A673 (cell line): ENCODE results near the gene ZNF496. TPM values are rescaled to one million over a fixed set of nuclear protein-coding genes. Genes with fewer than 3 reads are reported as not detected.

Source experiments
- BruUV-seq: library from RNA; stranded (reverse); fragments of 400-500 nt; replicated peaks from 2 replicates; lab custom pipeline; 2021; lab: Mats Ljungman, UMichigan
- CTCF ChIA-PET: fragments of 300-600 bp; sonication (Branson Sonifier 250); formaldehyde crosslinking; loops from one replicate; lab custom pipeline; 2022; ENCODE audit warnings: antibody characterized with exemption; lab: Charles Lee
- POLR2A ChIA-PET: fragments of 300-600 bp; sonication (Branson Sonifier 250); formaldehyde crosslinking; loops from one replicate; lab custom pipeline; 2022; ENCODE audit warnings: antibody characterized with exemption; ENCODE audit not compliant: low non-redundant PET; lab: Charles Lee
- DNase-seq: peaks from one replicate; pipeline ENCODE4 v3.0.0-alpha.2; 2015; ENCODE audit warnings: low spot score
- H3K27ac ChIP-seq: fragments of 200-600 bp; sonication (generic); 2 replicates; pipeline ENCODE4 v1.5.1; 2016; ENCODE audit warnings: mixed run types, low read depth, mild to moderate bottlenecking, mixed read lengths, antibody characterized with exemption, low read length; ENCODE audit not compliant: poor library complexity, severe bottlenecking
- H3K27me3 ChIP-seq: fragments of 200-600 bp; sonication (generic); replicated peaks from 2 replicates; pipeline ENCODE4 v1.6.1; 2017; ENCODE audit warnings: mixed run types, low read depth, mild to moderate bottlenecking, mixed read lengths, antibody characterized with exemption, low read length; ENCODE audit not compliant: insufficient read depth, poor library complexity
- H3K36me3 ChIP-seq: fragments of 200-600 bp; sonication (generic); 2 replicates; pipeline ENCODE4 v1.6.1; 2016; ENCODE audit warnings: mixed run types, mild to moderate bottlenecking, mixed read lengths, antibody characterized with exemption, low read length; ENCODE audit not compliant: insufficient read depth, poor library complexity, severe bottlenecking
- H3K4me1 ChIP-seq: fragments of 200-600 bp; sonication (generic); 2 replicates; pipeline ENCODE4 v1.6.1; 2017; ENCODE audit warnings: mixed run types, mild to moderate bottlenecking, mixed read lengths, antibody characterized with exemption, low read length; ENCODE audit not compliant: insufficient read depth, poor library complexity, severe bottlenecking
- H3K4me3 ChIP-seq: fragments of 200-600 bp; sonication (generic); 2 replicates; pipeline ENCODE4 v1.5.1; 2016; ENCODE audit warnings: low read depth, mixed run types, mild to moderate bottlenecking, mixed read lengths, low read length; ENCODE audit not compliant: poor library complexity, severe bottlenecking
- H3K9me3 ChIP-seq: fragments of 200-600 bp; sonication (generic); 2 replicates; pipeline ENCODE4 v1.6.1; 2016; ENCODE audit warnings: mixed run types, low read depth, mild to moderate bottlenecking, mixed read lengths, antibody characterized with exemption, low read length; ENCODE audit not compliant: poor library complexity, severe bottlenecking
- EZH2 ChIP-seq: fragments of 200-600 bp; sonication (generic); IDR thresholded peaks from 2 replicates; pipeline ENCODE4 v1.6.1; 2017; ENCODE audit warnings: borderline replicate concordance, low read depth, mild to moderate bottlenecking, mixed read lengths, antibody characterized with exemption, low read length; ENCODE audit not compliant: poor library complexity, severe bottlenecking
- intact Hi-C: fragments of 100-400 bp; cut with micrococcal nuclease; formaldehyde crosslinking; loops from one replicate; pipeline ENCODE4 v1.10.0; 2022; ENCODE audit not compliant: unreplicated experiment
- total RNA-seq: library from RNA; stranded (reverse); gene quantifications from 2 replicates; pipeline ENCODE4 v1.2.3, GENCODE V29; 2021
- TF ChIP-seq, protein P1 (sequence below): fragments of 300-800, 200-600 bp; sonication (generic); conservative IDR thresholded peaks from 2 replicates; pipeline ENCODE4 v1.5.1; 2017; ENCODE audit warnings: low read depth, mild to moderate bottlenecking, antibody characterized with exemption, low read length, moderate library complexity, mixed read lengths

The ZNF496 gene
- total RNA-seq, 1 experiment from 2014 or later, result 30.2 TPM

DNA sequence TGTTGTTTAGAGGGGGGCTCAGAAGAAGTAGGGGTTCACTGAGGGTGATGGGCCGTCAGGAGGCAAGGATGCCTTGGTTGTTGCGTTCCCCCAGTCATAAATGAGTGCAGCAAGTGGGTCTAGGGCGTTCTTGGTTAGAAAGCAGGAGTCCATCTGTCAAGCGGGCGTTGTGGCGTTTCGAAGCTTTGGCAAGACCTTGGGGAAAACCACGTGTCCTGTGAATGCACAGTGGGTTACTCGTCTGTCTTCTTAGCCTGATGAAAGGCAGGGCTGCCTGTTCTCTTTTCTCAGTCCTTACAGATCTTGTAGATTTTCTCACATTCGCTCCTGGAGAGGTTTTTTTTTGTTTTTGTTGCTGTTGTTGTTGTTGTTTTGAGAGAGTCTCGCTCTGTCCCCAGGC lies 6.3 kb upstream of the ZNF496 start:
- H3K4me1 ChIP-seq, result peaks cover 32% of the 10 kb centered on the region
- no peaks in the 10 kb centered on the region for H3K27me3 ChIP-seq
- TF ChIP-seq EZH2, result no peak
- TF ChIP-seq, protein P1, sequence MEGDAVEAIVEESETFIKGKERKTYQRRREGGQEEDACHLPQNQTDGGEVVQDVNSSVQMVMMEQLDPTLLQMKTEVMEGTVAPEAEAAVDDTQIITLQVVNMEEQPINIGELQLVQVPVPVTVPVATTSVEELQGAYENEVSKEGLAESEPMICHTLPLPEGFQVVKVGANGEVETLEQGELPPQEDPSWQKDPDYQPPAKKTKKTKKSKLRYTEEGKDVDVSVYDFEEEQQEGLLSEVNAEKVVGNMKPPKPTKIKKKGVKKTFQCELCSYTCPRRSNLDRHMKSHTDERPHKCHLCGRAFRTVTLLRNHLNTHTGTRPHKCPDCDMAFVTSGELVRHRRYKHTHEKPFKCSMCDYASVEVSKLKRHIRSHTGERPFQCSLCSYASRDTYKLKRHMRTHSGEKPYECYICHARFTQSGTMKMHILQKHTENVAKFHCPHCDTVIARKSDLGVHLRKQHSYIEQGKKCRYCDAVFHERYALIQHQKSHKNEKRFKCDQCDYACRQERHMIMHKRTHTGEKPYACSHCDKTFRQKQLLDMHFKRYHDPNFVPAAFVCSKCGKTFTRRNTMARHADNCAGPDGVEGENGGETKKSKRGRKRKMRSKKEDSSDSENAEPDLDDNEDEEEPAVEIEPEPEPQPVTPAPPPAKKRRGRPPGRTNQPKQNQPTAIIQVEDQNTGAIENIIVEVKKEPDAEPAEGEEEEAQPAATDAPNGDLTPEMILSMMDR, result no peak
- POLR2A ChIA-PET, result no interaction called here
- no TSS peak for BruUV-seq
- intact Hi-C loops, result no loop called here
- no peak overlapping the region for H3K27ac ChIP-seq
- H3K9me3 ChIP-seq, result no peaks in the 10 kb centered on the region
- peaks cover 10% of the 10 kb centered on the region for H3K36me3 ChIP-seq
- CTCF ChIA-PET, result no interaction called here
- no peak overlapping the region for H3K4me3 ChIP-seq
- DNase-seq, result no peak

DNA sequence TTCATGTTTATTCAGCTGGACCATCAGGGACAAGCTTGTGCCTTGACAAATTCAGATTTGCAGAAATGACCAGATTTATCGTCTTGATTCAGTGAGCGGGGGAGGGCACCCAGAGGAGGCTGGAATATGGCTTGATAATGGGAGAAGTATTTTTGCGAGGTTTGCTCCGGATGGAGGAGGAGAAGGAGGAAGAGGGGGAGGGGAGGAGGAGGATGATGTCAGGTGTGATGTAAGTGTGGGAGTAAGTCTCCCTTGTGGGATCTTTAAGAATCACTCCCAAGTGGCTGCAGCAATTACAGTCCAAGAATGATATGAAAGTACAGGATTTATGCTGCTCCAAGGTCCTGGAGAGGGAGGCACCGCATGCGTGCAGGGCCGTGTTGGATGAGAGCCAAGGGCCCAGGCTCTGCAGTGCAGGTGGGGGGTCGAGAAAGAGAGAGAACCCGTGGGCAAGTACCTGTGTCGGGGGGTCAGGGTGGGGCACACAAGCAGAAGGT lies 5.6 kb upstream of the ZNF496 start:
- BruUV-seq, result no TSS peak
- no peak for DNase-seq
- no peak for TF ChIP-seq EZH2
- TF ChIP-seq, protein P1, result no peak
- no peak overlapping the region for H3K27ac ChIP-seq
- ChIA-PET CTCF (no interaction called here), POLR2A (no interaction called here)
- H3K4me3 ChIP-seq, result no peak overlapping the region
- H3K36me3 ChIP-seq, result peaks cover 10% of the 10 kb centered on the region
- no peaks in the 10 kb centered on the region for H3K27me3 ChIP-seq
- H3K4me1 ChIP-seq, result peaks cover 32% of the 10 kb centered on the region
- no peaks in the 10 kb centered on the region for H3K9me3 ChIP-seq
- intact Hi-C loops, result no loop called here

DNA sequence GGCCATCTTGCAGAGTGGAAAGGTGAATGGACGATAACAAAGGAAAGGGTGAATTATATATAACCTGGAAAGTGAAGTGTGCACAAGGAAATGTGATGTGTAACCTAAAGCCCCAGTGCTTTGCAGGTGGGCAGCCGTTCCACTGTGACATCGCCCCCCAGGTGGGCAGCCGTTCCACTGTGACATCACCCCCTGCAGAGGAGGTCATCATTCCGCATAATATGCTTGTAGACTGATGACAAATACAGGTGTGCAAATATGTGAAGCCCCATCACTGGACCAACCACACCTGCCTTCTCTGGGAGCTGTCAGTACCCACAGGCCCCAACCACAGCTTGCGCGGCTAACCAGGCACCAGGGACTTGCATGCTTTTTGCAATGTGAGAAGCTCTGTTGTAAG lies 4.7 kb upstream of the ZNF496 start:
- H3K27ac ChIP-seq, result no peak overlapping the region
- H3K9me3 ChIP-seq, result no peaks in the 10 kb centered on the region
- peaks cover 7% of the 10 kb centered on the region for H3K36me3 ChIP-seq
- no peaks in the 10 kb centered on the region for H3K27me3 ChIP-seq
- H3K4me3 ChIP-seq, result no peak overlapping the region
- TF ChIP-seq, protein P1, result no peak
- TF ChIP-seq EZH2, result no peak
- POLR2A ChIA-PET, result no interaction called here
- CTCF ChIA-PET, result no interaction called here
- no TSS peak for BruUV-seq
- intact Hi-C loops, result no loop called here
- peaks cover 26% of the 10 kb centered on the region for H3K4me1 ChIP-seq
- DNase-seq, result no peak
